COLO668 (cell line): Measurements from ENCODE around the gene ZNF790.

Experiments
- DNase-seq: peaks from one replicate; lab custom pipeline; 2025; ENCODE audit not compliant: unreplicated experiment; lab: John Stamatoyannopoulos, UW

ZNF790 gene

DNA sequence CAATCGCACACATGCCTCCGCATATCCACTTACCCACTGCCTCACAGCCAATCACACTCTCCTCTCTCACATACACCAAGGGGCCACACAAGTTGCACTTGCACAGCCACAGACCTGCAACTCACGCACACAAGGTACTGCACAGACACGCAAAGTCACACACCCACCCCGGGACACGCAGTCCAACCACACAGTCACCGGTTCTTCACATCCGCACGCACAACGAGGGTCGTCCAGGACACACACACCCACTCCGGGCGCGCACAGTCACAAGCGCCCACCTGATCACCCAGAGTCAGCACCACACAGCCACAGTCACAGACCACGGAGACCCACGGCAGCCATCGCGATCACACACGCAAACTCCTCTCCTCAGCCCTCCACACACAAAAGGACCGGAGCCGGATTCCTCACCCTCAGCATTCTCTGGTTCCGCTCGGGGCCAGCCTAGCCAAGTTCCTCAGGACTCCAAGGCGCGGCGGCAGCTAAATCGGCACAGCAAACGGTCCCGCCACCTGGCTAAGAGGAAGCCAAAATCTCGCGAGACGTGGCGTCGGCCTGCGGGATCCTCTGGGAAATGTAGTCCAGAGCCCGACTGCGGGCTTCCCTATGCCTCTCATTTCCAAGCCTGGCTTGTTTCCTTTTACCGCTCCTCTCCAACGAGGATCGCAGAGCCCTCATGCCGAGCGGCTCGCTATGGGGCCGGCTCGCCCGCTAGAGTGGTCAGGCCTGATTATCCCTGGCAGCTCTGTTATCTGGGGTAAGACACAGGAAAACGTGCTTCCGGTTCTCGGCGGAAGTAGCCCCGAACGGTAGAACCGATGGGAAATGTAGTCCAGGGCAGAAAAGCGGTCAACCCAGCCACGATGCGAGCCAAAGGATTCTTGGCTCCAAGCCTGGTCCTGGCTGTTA, 65.6 kb downstream of the ZNF790 start, which contains the start of gene ZNF850:
Gene ZNF850, minus strand, starts transcription at position 497 of the 912 bp plus-strand sequence. CDS start 10,201 bp downstream, outside the sequence.
- DNase-seq: peak; percentile 92

- DNase-seq: peak; percentile 40
Observed at GRCh38 chr19:36771261-36772231, 66.6 kb downstream of the ZNF790 start.
